T-helper 1 cell treated with Interleukin-12 subunit alpha and Interleukin-12 subunit beta and Interleukin-4 antibody, amounts not matched to agents 30 μg/mL and 1 μg/mL, for 36 hours (primary cell): ENCODE measurements around the gene NR1D1.

Experiments used
- H3K27ac Mint-ChIP-seq: one replicate; pipeline ENCODE4 v1.8.0; 2021; ENCODE audit warnings: mild to moderate bottlenecking, mixed read lengths
- H3K27me3 Mint-ChIP-seq: one replicate; pipeline ENCODE4 v1.8.0; 2021; ENCODE audit warnings: low read depth, mixed read lengths
- H3K36me3 Mint-ChIP-seq: one replicate; pipeline ENCODE4 v1.8.0; 2021; ENCODE audit warnings: low read depth, mixed read lengths
- H3K4me1 Mint-ChIP-seq: one replicate; pipeline ENCODE4 v1.8.0; 2021; ENCODE audit warnings: low read depth, mixed read lengths
- H3K4me3 Mint-ChIP-seq: one replicate; pipeline ENCODE4 v1.8.0; 2021; ENCODE audit warnings: mild to moderate bottlenecking, moderate library complexity, mixed read lengths
- H3K9me3 Mint-ChIP-seq: one replicate; pipeline ENCODE4 v1.8.0; 2021; ENCODE audit warnings: mixed read lengths

NR1D1 gene

GRCh38 chr17:40095351-40095943 is 4.9 kb downstream of the NR1D1 start:
- H3K4me1 Mint-ChIP-seq: peaks cover 43% of the 10 kb centered on the region
- H3K36me3 Mint-ChIP-seq: peaks cover 16% of the 10 kb centered on the region
- no peaks in the 10 kb centered on the region for H3K27me3 Mint-ChIP-seq
- peak overlapping the region; percentile 80 for H3K27ac Mint-ChIP-seq
- H3K4me3 Mint-ChIP-seq: peak overlapping the region; percentile 68
- H3K9me3 Mint-ChIP-seq: no peaks in the 10 kb centered on the region

GRCh38 chr17:40094874-40095273 is 5.5 kb downstream of the NR1D1 start:
- peaks cover 16% of the 10 kb centered on the region for H3K36me3 Mint-ChIP-seq
- peak overlapping the region; percentile 31 for H3K27ac Mint-ChIP-seq
- H3K9me3 Mint-ChIP-seq: no peaks in the 10 kb centered on the region
- peaks cover 39% of the 10 kb centered on the region for H3K4me1 Mint-ChIP-seq
- no peaks in the 10 kb centered on the region for H3K27me3 Mint-ChIP-seq
- no peak overlapping the region for H3K4me3 Mint-ChIP-seq

GRCh38 chr17:40093580-40094201 is 6.7 kb downstream of the NR1D1 start:
- Mint-ChIP-seq H3K4me1 (peaks cover 31% of the 10 kb centered on the region), H3K36me3 (peaks cover 16% of the 10 kb centered on the region), H3K9me3 (no peaks in the 10 kb centered on the region), H3K4me3 (no peak overlapping the region), H3K27ac (peak overlapping the region; percentile 42), H3K27me3 (no peaks in the 10 kb centered on the region)

- Mint-ChIP-seq H3K27me3 (no peaks in the 10 kb centered on the region), H3K27ac (no peak overlapping the region), H3K9me3 (no peaks in the 10 kb centered on the region), H3K36me3 (peaks cover 16% of the 10 kb centered on the region), H3K4me3 (no peak overlapping the region), H3K4me1 (peaks cover 25% of the 10 kb centered on the region)
These were observed 7.3 kb downstream of the NR1D1 start for GRCh38 chr17:40093005-40093579.

GRCh38 chr17:40092581-40092980 is 7.8 kb downstream of the NR1D1 start:
- Mint-ChIP-seq H3K27ac (no peak overlapping the region), H3K4me3 (no peak overlapping the region), H3K36me3 (peaks cover 16% of the 10 kb centered on the region), H3K9me3 (no peaks in the 10 kb centered on the region), H3K4me1 (peaks cover 20% of the 10 kb centered on the region), H3K27me3 (no peaks in the 10 kb centered on the region)

- Mint-ChIP-seq H3K36me3 (peaks cover 16% of the 10 kb centered on the region), H3K9me3 (no peaks in the 10 kb centered on the region), H3K27ac (no peak overlapping the region), H3K4me1 (peaks cover 13% of the 10 kb centered on the region), H3K27me3 (no peaks in the 10 kb centered on the region), H3K4me3 (no peak overlapping the region)
These were observed 8.5 kb downstream of the NR1D1 start for GRCh38 chr17:40091691-40092397.

- Mint-ChIP-seq H3K4me3 (no peak overlapping the region), H3K27me3 (no peaks in the 10 kb centered on the region), H3K4me1 (peaks cover 3% of the 10 kb centered on the region), H3K27ac (no peak overlapping the region), H3K9me3 (no peaks in the 10 kb centered on the region), H3K36me3 (peaks cover 12% of the 10 kb centered on the region)
These were observed 9.9 kb downstream of the NR1D1 start for GRCh38 chr17:40090237-40091119.

- Mint-ChIP-seq H3K4me3 (no peak overlapping the region), H3K9me3 (no peaks in the 10 kb centered on the region), H3K27ac (no peak overlapping the region), H3K4me1 (no peaks in the 10 kb centered on the region), H3K36me3 (peaks cover 11% of the 10 kb centered on the region), H3K27me3 (no peaks in the 10 kb centered on the region)
These were observed 11.1 kb downstream of the NR1D1 start for GRCh38 chr17:40089077-40089895.

- no peaks in the 10 kb centered on the region for H3K9me3 Mint-ChIP-seq
- H3K27ac Mint-ChIP-seq: peak overlapping the region; percentile 22
- H3K4me1 Mint-ChIP-seq: no peaks in the 10 kb centered on the region
- H3K4me3 Mint-ChIP-seq: no peak overlapping the region
- H3K36me3 Mint-ChIP-seq: peaks cover 2% of the 10 kb centered on the region
- H3K27me3 Mint-ChIP-seq: no peaks in the 10 kb centered on the region
These were observed 12.3 kb downstream of the NR1D1 start for GRCh38 chr17:40087903-40088718.

GRCh38 chr17:40087049-40087794 is 13.2 kb downstream of the NR1D1 start:
- H3K36me3 Mint-ChIP-seq: peaks cover 2% of the 10 kb centered on the region
- no peaks in the 10 kb centered on the region for H3K27me3 Mint-ChIP-seq
- H3K27ac Mint-ChIP-seq: peak overlapping the region; percentile 13
- no peak overlapping the region for H3K4me3 Mint-ChIP-seq
- H3K9me3 Mint-ChIP-seq: no peaks in the 10 kb centered on the region
- H3K4me1 Mint-ChIP-seq: no peaks in the 10 kb centered on the region

GRCh38 chr17:40086150-40087044 is 14.0 kb downstream of the NR1D1 start:
- Mint-ChIP-seq H3K27ac (no peak overlapping the region), H3K36me3 (peaks cover 2% of the 10 kb centered on the region), H3K9me3 (no peaks in the 10 kb centered on the region), H3K27me3 (no peaks in the 10 kb centered on the region), H3K4me3 (no peak overlapping the region), H3K4me1 (no peaks in the 10 kb centered on the region)

GRCh38 chr17:40084477-40084876 is 15.9 kb downstream of the NR1D1 start:
- no peak overlapping the region for H3K27ac Mint-ChIP-seq
- H3K4me3 Mint-ChIP-seq: no peak overlapping the region
- H3K36me3 Mint-ChIP-seq: peaks cover 2% of the 10 kb centered on the region
- no peaks in the 10 kb centered on the region for H3K27me3 Mint-ChIP-seq
- no peaks in the 10 kb centered on the region for H3K9me3 Mint-ChIP-seq
- H3K4me1 Mint-ChIP-seq: no peaks in the 10 kb centered on the region
